Epithelial cell of prostate (primary cell): ENCODE data around the gene ZNF607.

ENCODE experiments used
- DNase-seq: peaks from one replicate; pipeline ENCODE4 v3.0.0-alpha.2; 2011; ENCODE audit warnings: low read depth, low spot score
- H3K27ac ChIP-seq: fragments of 450-650 bp; 2 replicates; pipeline ENCODE4 v1.5.1; 2017; ENCODE audit warnings: mild to moderate bottlenecking

Gene ZNF607

GRCh38 chr19:37654629-37655300, 64.8 kb downstream of the ZNF607 start:
- DNase-seq, result no peak
- H3K27ac ChIP-seq, result peak overlapping the region; percentile 84

GRCh38 chr19:37654118-37654517, 65.4 kb downstream of the ZNF607 start:
- DNase-seq, result no peak
- H3K27ac ChIP-seq, result peak overlapping the region; percentile 84
